ENCODE measurements around the gene MAGEA9B.
A peak's percentile ranks its signal among the peaks of the same experiment; 100 is the strongest.
"Not testable (repeated sequence)": the region's sequence is repeated elsewhere in the genome, so short reads cannot be mapped to it uniquely, and the experiment has no call there.

Gene MAGEA9B

GRCh38 chrX:149587359-149587758 lies at the start of gene MAGEA9B:
TSS of gene MAGEA9B (minus strand) at chrX:149587459. CDS start at chrX:149583179, 4,280 bp downstream.
- DNase-seq (ENCODE audit: low read depth in 1 of 2, low spot score in 1 of 2): not testable (repeated sequence)

GRCh38 chrX:149633511-149633910 lies 46.3 kb upstream of the MAGEA9B start:
- no peak for DNase-seq (ENCODE audit: low read depth in 1 of 2, low spot score in 1 of 2)

GRCh38 chrX:149631234-149632165 lies 44.2 kb upstream of the MAGEA9B start, which contains the start of gene TMEM185A:
TSS of gene TMEM185A (minus strand) at chrX:149631792. CDS start at chrX:149631580, 212 bp downstream.
- DNase-seq (ENCODE audit: low read depth in 1 of 2, low spot score in 1 of 2): peak; percentile 43 to 65

- no peak for DNase-seq (ENCODE audit: low read depth in 1 of 2, low spot score in 1 of 2)
Measured at GRCh38 chrX:149630681-149631233, 43.5 kb upstream of the MAGEA9B start.

GRCh38 chrX:149629730-149630387 lies 42.6 kb upstream of the MAGEA9B start:
- DNase-seq (ENCODE audit: low read depth in 1 of 2, low spot score in 1 of 2): no peak

- no peak for DNase-seq (ENCODE audit: low read depth in 1 of 2, low spot score in 1 of 2)
Measured at GRCh38 chrX:149628768-149629167, 41.5 kb upstream of the MAGEA9B start.

- no peak for DNase-seq (ENCODE audit: low read depth in 1 of 2, low spot score in 1 of 2)
Measured at GRCh38 chrX:149628280-149628679, 41.0 kb upstream of the MAGEA9B start.

GRCh38 chrX:149626829-149627228 lies 39.6 kb upstream of the MAGEA9B start:
- DNase-seq (ENCODE audit: low read depth in 1 of 2, low spot score in 1 of 2): not testable (repeated sequence)

GRCh38 chrX:149619662-149620061 lies 32.4 kb upstream of the MAGEA9B start:
- DNase-seq (ENCODE audit: low read depth in 1 of 2, low spot score in 1 of 2): not testable (repeated sequence)

- DNase-seq (ENCODE audit: low read depth in 1 of 2, low spot score in 1 of 2): no peak
Measured at GRCh38 chrX:149618871-149619270, 31.6 kb upstream of the MAGEA9B start.

- DNase-seq (ENCODE audit: low read depth in 1 of 2, low spot score in 1 of 2): no peak
Measured at GRCh38 chrX:149611623-149612175, 24.4 kb upstream of the MAGEA9B start.

GRCh38 chrX:149610511-149610910 lies 23.3 kb upstream of the MAGEA9B start:
- no peak for DNase-seq (ENCODE audit: low read depth in 1 of 2, low spot score in 1 of 2)

GRCh38 chrX:149607699-149608098 lies 20.4 kb upstream of the MAGEA9B start:
- no peak for DNase-seq (ENCODE audit: low read depth in 1 of 2, low spot score in 1 of 2)

GRCh38 chrX:149605248-149605885 lies 18.1 kb upstream of the MAGEA9B start:
- not testable (repeated sequence) for DNase-seq (ENCODE audit: low read depth in 1 of 2, low spot score in 1 of 2)

GRCh38 chrX:149598603-149599002 lies 11.3 kb upstream of the MAGEA9B start:
- not testable (repeated sequence) for DNase-seq (ENCODE audit: low read depth in 1 of 2, low spot score in 1 of 2)

GRCh38 chrX:149595943-149596342 lies 8.7 kb upstream of the MAGEA9B start:
- DNase-seq (ENCODE audit: low read depth in 1 of 2, low spot score in 1 of 2): not testable (repeated sequence)

GRCh38 chrX:149595214-149595613 lies 8.0 kb upstream of the MAGEA9B start, which contains the start of gene HSFX2:
TSS of gene HSFX2 (minus strand) at chrX:149595314. CDS start at chrX:149594700, 614 bp downstream.
- DNase-seq (ENCODE audit: low read depth in 1 of 2, low spot score in 1 of 2): not testable (repeated sequence)

GRCh38 chrX:149590993-149591392 lies 3.7 kb upstream of the MAGEA9B start:
- not testable (repeated sequence) for DNase-seq (ENCODE audit: low read depth in 1 of 2, low spot score in 1 of 2)

- not testable (repeated sequence) for DNase-seq (ENCODE audit: low read depth in 1 of 2, low spot score in 1 of 2)
Measured at GRCh38 chrX:149585631-149586030, 1.6 kb downstream of the MAGEA9B start.

GRCh38 chrX:149573456-149573855 lies 13.8 kb downstream of the MAGEA9B start:
- DNase-seq (ENCODE audit: low read depth in 1 of 2, low spot score in 1 of 2): not testable (repeated sequence)

- DNase-seq (ENCODE audit: low read depth in 1 of 2, low spot score in 1 of 2): no peak
Measured at GRCh38 chrX:149572743-149573142, 14.5 kb downstream of the MAGEA9B start.
